ENCODE results near the gene SMURF1.
A peak's percentile ranks its signal among the peaks of the same experiment; 100 is the strongest.

Gene SMURF1

GRCh38 chr7:99039384-99039891 lies 104.5 kb downstream of the SMURF1 start:
- no peak for TF ChIP-seq CTCF (conservative IDR thresholded peaks at IDR 0.05; ENCODE audit: control insufficient read depth, insufficient read depth, low read depth, low read length)
- H3K4me3 ChIP-seq (ENCODE audit: control insufficient read depth, low read depth, low read length), result no peak overlapping the region
- DNase-seq (ENCODE audit: low read depth), result no peak

GRCh38 chr7:99038086-99038855 lies 105.6 kb downstream of the SMURF1 start:
- no peak for TF ChIP-seq CTCF (conservative IDR thresholded peaks at IDR 0.05; ENCODE audit: control insufficient read depth, insufficient read depth, low read depth, low read length)
- H3K4me3 ChIP-seq (ENCODE audit: control insufficient read depth, low read depth, low read length), result no peak overlapping the region
- DNase-seq (ENCODE audit: low read depth), result no peak

DNA sequence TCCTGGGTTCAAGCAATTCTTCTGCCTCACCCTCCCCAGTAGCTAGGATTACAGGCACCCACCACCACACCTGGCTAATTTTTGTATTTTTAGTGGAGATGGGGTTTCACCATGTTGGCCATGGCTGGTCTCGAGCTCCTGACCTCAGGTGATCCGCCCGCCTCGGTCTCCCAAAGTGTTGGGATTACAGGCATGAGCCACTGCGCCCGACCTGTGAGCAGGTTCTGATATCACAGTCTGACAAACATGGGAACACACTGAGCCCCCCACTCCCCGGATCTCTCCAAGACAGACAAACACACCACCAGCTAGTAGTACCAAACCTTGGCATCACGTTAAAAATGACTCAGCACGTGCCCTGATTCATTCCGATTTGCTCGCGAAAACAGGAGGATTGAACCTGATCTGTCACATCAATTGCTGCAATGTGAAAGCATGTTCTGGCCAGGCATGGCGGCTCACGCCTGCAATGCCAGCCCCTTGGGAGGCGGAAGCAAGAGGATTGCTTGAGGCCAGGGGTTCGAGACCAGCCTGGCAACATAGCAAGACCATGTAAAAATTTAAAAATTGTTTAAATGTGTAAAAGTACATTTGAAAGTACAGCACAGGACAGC lies 106.5 kb downstream of the SMURF1 start:
- TF ChIP-seq CTCF (conservative IDR thresholded peaks at IDR 0.05; ENCODE audit: control insufficient read depth, insufficient read depth, low read depth, low read length), result no peak
- peak; percentile 59 for DNase-seq (ENCODE audit: low read depth)
- no peak overlapping the region for H3K4me3 ChIP-seq (ENCODE audit: control insufficient read depth, low read depth, low read length)

DNA sequence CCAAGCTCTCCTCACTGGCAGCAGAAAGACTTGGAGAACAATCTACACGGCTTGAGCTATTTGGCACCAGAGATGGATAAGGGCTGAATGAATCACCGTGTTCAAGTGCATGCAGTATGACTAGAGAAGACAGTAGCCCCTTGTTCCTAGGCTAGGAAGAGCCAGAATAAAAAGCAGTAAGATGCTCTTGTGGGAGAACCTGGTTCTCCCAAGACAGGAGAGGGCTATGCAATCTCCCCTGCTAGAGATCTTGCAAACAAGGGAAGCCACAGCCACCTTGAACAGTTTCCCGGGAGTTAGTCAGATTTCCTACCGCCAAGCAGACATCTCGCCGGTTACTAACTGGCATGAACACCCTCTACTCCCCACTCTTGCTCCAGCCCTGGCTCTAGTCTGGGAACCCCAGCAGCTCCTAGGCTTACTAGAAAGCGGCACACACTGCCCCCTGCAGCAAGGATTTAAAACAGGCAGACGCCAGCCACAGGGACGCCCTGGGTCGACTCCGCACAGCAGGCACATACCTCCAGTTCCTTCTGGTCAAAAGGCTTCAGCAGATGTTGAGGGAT lies 107.3 kb downstream of the SMURF1 start:
- DNase-seq (ENCODE audit: low read depth), result peak; percentile 81
- no peak overlapping the region for H3K4me3 ChIP-seq (ENCODE audit: control insufficient read depth, low read depth, low read length)
- TF ChIP-seq CTCF (conservative IDR thresholded peaks at IDR 0.05; ENCODE audit: control insufficient read depth, insufficient read depth, low read depth, low read length), result peak; percentile 45

GRCh38 chr7:99035723-99036545 lies 108.0 kb downstream of the SMURF1 start:
- no peak overlapping the region for H3K4me3 ChIP-seq (ENCODE audit: control insufficient read depth, low read depth, low read length)
- no peak for DNase-seq (ENCODE audit: low read depth)
- TF ChIP-seq CTCF (conservative IDR thresholded peaks at IDR 0.05; ENCODE audit: control insufficient read depth, insufficient read depth, low read depth, low read length), result no peak
